GM23248 (cell line): ENCODE measurements around the gene TMC2.

Experiments used
- EZH2 ChIP-seq: fragments of 200-600 bp; sonication (generic); IDR thresholded peaks from 2 replicates; pipeline ENCODE4 v1.6.1; 2018; ENCODE audit warnings: antibody characterized with exemption, mild to moderate bottlenecking; ENCODE audit not compliant: insufficient read depth, poor library complexity, severe bottlenecking
- EZH2phosphoT487 ChIP-seq: fragments of 200-600 bp; sonication (generic); IDR thresholded peaks from 2 replicates; pipeline ENCODE4 v1.6.1; 2018; ENCODE audit warnings: antibody characterized with exemption, moderate library complexity, mild to moderate bottlenecking, low read depth; ENCODE audit not compliant: insufficient read depth

DNA sequence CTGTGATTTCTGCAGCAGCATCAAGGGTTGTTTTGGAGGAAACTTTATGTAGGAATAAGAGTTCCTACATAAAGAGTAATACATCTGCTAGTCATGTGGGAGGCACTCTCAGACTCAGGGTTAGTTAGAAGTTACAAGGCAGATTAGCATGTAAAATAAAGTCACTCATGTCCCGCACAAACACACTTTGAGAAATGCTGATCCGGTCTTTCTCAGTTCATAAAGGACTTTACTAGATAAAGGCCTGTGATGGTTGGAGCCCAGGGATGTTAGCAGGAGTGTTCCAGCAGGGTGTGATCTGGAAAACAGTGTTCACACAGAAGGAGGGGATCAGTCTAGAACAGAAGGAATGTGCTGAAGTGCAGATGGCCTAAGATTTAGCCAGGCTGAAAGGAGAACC, 83.0 kb downstream of the TMC2 start:
- no peak for TF ChIP-seq EZH2
- no peak for TF ChIP-seq EZH2phosphoT487
